Ectodermal cell (in vitro differentiated cells): ENCODE results near the gene ACOT6.
"Not testable (repeated sequence)": the region's sequence is repeated elsewhere in the genome, so short reads cannot be mapped to it uniquely, and the experiment has no call there.

Experiments used
- H3K27ac ChIP-seq: 2 replicates; pipeline ENCODE4 v1.7.0; 2013; ENCODE audit warnings: mild to moderate bottlenecking, low read depth, low read length; ENCODE audit not compliant: insufficient read depth, poor library complexity, severe bottlenecking
- H3K27me3 ChIP-seq: 2 replicates; pipeline ENCODE4 v1.7.0; 2013; ENCODE audit warnings: mild to moderate bottlenecking, low read length; ENCODE audit not compliant: insufficient read depth, control insufficient read depth, poor library complexity, severe bottlenecking
- H3K36me3 ChIP-seq: one replicate; pipeline ENCODE4 v1.7.0; 2013; ENCODE audit warnings: low read length; ENCODE audit not compliant: control insufficient read depth, insufficient read depth
- H3K4me1 ChIP-seq: one replicate; pipeline ENCODE4 v1.7.0; 2013; ENCODE audit warnings: low read length; ENCODE audit not compliant: control insufficient read depth, insufficient read depth
- H3K4me3 ChIP-seq: 2 replicates; pipeline ENCODE4 v1.7.0; 2013; ENCODE audit warnings: low read depth, low read length, control low read depth; ENCODE audit not compliant: insufficient read depth
- H3K9me3 ChIP-seq: 2 replicates; pipeline ENCODE4 v1.7.0; 2013; ENCODE audit warnings: mild to moderate bottlenecking, low read length, moderate library complexity; ENCODE audit not compliant: control insufficient read depth
- WGBS, 2 experiments: methylation state at CpG; one replicate each; pipeline ENCODE4 v1.1.7; 2013; ENCODE audit warnings: missing lambda C conversion rate in 2 of 2; 5-methylcytosine and 5-hydroxymethylcytosine counted together

ACOT6 gene

GRCh38 chr14:73573034-73573433 is 39.3 kb upstream of the ACOT6 start:
- not testable (repeated sequence) for H3K9me3 ChIP-seq, H3K36me3 ChIP-seq, H3K4me3 ChIP-seq, H3K27ac ChIP-seq, H3K4me1 ChIP-seq
- WGBS, 2 experiments = 94 to 98% methylated on average over 4 to 5 of the region's 5 CpGs
- peaks cover 13% of the 10 kb centered on the region for H3K27me3 ChIP-seq

DNA sequence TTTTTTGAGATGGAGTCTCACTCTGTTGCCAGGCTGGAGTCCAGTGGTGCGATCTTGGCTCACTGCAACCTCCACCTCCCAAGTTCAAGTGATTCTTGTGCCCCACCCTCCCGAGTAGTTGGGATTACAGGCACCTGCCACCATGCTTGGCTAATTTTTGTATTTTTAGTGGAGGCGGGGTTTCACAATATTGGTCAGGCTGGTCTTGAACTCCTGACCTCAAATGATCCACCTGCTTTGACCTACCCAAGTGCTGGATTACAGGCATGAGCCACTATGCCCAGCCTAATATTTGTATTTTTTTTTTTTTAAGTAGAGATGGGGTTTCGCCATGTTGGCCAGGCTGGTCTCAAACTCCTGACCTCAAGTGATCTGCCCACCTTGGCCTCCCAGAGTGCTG is 38.6 kb upstream of the ACOT6 start:
- peaks cover 13% of the 10 kb centered on the region for H3K27me3 ChIP-seq
- not testable (repeated sequence) for H3K36me3 ChIP-seq, H3K4me1 ChIP-seq, H3K4me3 ChIP-seq, H3K27ac ChIP-seq, H3K9me3 ChIP-seq
- 91 to 96% methylated on average over 4 of the region's 4 CpGs for WGBS, 2 experiments

GRCh38 chr14:73574251-73574650 is 38.1 kb upstream of the ACOT6 start:
- H3K27me3 ChIP-seq, H3K27ac ChIP-seq, H3K36me3 ChIP-seq, H3K4me3 ChIP-seq, H3K9me3 ChIP-seq, H3K4me1 ChIP-seq: not testable (repeated sequence)
- WGBS, 2 experiments = 92 to 93% methylated on average over 7 of the region's 7 CpGs

DNA sequence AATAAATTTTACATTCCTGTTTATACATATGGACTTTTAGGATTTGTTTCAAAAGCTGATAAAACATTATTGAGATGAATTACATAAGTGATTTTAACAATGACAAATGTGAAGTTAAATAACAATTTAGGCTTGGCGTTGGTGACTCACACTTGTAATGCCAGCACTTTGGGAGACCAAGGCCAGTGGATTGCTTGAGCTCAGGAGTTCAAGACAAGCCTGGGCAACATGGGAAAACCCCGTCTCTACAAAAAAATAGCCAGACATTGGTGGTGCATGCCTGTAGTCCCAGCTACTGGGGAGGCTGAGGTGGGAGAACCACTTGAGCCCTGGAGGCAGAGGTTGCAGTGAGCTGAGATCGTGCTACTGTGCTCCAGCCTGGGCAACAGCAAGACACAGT is 35.9 kb upstream of the ACOT6 start:
- H3K4me3 ChIP-seq = no peak overlapping the region
- no peaks in the 10 kb centered on the region for H3K27me3 ChIP-seq
- H3K27ac ChIP-seq = no peak overlapping the region
- no peaks in the 10 kb centered on the region for H3K36me3 ChIP-seq
- H3K9me3 ChIP-seq = no peaks in the 10 kb centered on the region
- WGBS, 2 experiments = 93 to 95% methylated on average over 2 to 3 of the region's 3 CpGs
- H3K4me1 ChIP-seq = no peaks in the 10 kb centered on the region

DNA sequence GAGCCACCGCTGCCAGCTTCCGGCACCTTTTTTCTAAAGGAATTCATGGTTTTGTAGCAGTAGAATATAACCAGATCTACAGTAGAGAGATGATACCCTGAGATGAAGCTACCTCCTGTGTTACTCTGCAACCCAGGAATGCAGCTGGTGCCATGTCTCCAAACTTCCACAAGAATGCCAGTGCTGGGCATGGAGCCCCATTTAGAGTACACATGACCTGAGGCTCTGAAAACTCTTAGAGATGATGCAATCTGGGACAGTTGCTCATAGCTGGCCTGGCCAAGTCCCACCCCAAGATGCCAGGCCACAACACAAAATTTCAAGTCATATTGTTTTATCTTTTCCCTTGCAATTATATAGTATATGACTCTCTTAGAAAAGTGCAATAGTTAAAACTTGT is 35.1 kb upstream of the ACOT6 start:
- H3K9me3 ChIP-seq, H3K27me3 ChIP-seq, H3K4me1 ChIP-seq, H3K36me3 ChIP-seq, H3K4me3 ChIP-seq, H3K27ac ChIP-seq: not testable (repeated sequence)
- WGBS, 2 experiments = no CpG with 5 or more reads among the region's 2 CpGs

DNA sequence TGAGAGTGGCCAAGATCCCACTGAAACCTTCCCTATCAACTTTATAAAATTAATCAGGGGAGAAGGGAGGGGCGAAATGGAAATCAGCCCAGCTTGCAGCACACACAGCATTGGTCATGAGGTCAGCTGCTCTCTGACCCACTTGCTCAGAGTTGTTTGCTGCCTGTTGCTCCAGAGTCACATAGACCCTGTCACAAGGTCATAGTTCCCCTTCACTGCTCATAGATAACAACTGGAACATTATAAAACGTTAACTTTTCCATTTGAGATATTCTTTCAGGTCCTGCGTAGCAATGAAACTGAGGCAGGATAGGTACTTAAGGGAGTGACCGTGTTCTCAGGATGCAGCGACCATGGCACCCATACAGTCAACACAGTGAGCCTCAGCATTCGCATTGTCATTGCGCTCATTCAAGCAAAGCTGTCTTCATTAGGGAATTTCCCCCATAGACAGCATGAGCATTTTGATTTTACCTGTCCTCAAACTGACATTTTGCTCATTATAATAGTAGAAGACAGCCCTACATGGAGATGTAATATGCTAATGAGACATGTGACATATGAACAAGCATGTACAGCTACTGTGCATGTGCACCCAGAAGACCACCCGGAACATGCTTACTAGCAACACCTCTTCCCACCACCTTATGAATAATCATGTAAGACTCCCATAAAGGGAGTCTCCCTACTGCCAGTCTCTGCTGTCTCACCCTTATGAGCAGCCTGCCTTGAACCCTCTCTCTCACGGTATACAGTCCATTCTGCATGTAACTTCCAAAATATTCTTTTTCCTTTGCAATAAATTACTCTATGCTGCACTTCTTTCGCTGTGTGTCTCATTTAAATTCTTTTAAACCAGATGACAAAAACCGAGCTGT is 30.0 kb upstream of the ACOT6 start:
- not testable (repeated sequence) for H3K4me3 ChIP-seq, H3K4me1 ChIP-seq, H3K9me3 ChIP-seq, H3K27ac ChIP-seq, H3K27me3 ChIP-seq, H3K36me3 ChIP-seq
- 88 to 89% methylated on average over 7 to 8 of the region's 11 CpGs for WGBS, 2 experiments

DNA sequence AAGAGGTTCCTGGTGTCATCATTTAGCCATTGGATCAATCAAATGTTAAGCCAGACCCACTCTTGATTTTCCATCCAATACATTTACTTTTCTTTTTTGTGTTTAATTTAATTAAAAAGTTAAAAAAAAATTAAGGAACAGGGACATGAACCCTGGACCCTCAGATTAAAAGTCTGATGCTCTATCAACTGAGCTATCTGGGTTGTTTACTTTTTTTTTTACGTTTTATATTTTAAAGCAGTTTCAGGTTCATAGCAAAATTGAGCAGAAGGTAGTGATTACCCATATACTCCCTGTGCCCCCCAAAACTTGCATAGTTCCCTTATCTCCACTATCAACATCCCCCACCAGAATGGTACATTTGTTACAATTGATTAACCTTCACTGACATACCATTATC is 23.6 kb upstream of the ACOT6 start:
- whole genome bisulfite sequencing, 2 experiments = 88 to 100% methylated on average over 1 of the region's 1 CpG
- H3K27me3 ChIP-seq = peaks cover 34% of the 10 kb centered on the region
- no peaks in the 10 kb centered on the region for H3K4me1 ChIP-seq
- no peaks in the 10 kb centered on the region for H3K36me3 ChIP-seq
- no peak overlapping the region for H3K4me3 ChIP-seq
- H3K27ac ChIP-seq = no peak overlapping the region
- no peaks in the 10 kb centered on the region for H3K9me3 ChIP-seq

GRCh38 chr14:73589116-73589515 is 23.2 kb upstream of the ACOT6 start:
- no peaks in the 10 kb centered on the region for H3K36me3 ChIP-seq
- H3K27ac ChIP-seq = no peak overlapping the region
- peaks cover 36% of the 10 kb centered on the region for H3K27me3 ChIP-seq
- 90 to 92% methylated on average over 4 of the region's 4 CpGs for WGBS, 2 experiments
- H3K4me3 ChIP-seq = no peak overlapping the region
- no peaks in the 10 kb centered on the region for H3K9me3 ChIP-seq
- no peaks in the 10 kb centered on the region for H3K4me1 ChIP-seq

DNA sequence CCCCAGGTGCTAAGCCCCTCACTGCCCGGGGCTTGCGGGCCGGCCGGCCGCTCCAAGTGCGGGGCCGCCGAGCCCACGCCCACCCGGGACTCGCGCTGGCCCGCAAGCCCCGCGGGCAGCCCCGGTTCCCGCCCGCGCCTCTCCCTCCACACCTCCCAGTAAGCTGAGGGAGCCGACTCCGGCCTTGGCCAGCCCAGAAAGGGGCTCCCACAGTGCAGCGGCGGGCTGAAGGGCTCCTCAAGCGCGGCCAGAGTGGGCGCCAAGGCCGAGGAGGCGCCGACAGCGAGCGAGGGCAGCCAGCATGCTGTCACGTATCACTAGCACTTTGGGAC is 21.7 kb upstream of the ACOT6 start:
- not testable (repeated sequence) for H3K36me3 ChIP-seq, H3K9me3 ChIP-seq, H3K27ac ChIP-seq, H3K4me3 ChIP-seq, H3K4me1 ChIP-seq
- WGBS, 2 experiments = 96% methylated on average over 32 of the region's 32 CpGs
- H3K27me3 ChIP-seq = peaks cover 36% of the 10 kb centered on the region

GRCh38 chr14:73591690-73592449 is 20.4 kb upstream of the ACOT6 start, which contains the start of gene ACOT4:
Gene ACOT4 (plus strand): TSS chr14:73591873. CDS start chr14:73591960, 87 bp downstream.
- Histone ChIP-seq H3K4me3 (peak within 1 kb of the TSS; percentile 29), H3K9me3 (no peaks in the 10 kb centered on the region), H3K4me1 (no peaks in the 10 kb centered on the region), H3K27me3 (peaks cover 36% of the 10 kb centered on the region), H3K36me3 (no peaks in the 10 kb centered on the region), H3K27ac (no peak within 1 kb of the TSS)
- 7 to 8% methylated on average over 89 of the region's 89 CpGs for WGBS, 2 experiments
